DOHH2 (cell line): Measurements from ENCODE around the gene UBE4A.

ENCODE experiments used
- H3F3A ChIP-seq: fragments of 200-600 bp; sonication (generic), shearing (Covaris generic); 2 replicates; pipeline ENCODE4 v1.6.0; 2016; ENCODE audit warnings: antibody characterized with exemption, mild to moderate bottlenecking; ENCODE audit not compliant: control insufficient read depth, insufficient read depth
- H3K27ac ChIP-seq: fragments of 200-600 bp; sonication (generic); 2 replicates; pipeline ENCODE4 v1.5.1; 2014; ENCODE audit warnings: low read depth, mild to moderate bottlenecking, low read length, moderate library complexity
- H3K27me3 ChIP-seq: fragments of 200-600 bp; sonication (generic); 2 replicates; pipeline ENCODE4 v1.6.1; 2014; ENCODE audit warnings: mild to moderate bottlenecking, low read length, mixed read lengths; ENCODE audit not compliant: control insufficient read depth
- H3K36me3 ChIP-seq: fragments of 200-600 bp; sonication (generic); 2 replicates; pipeline ENCODE4 v1.6.1; 2014; ENCODE audit warnings: mild to moderate bottlenecking, low read length, moderate library complexity, mixed read lengths; ENCODE audit not compliant: control insufficient read depth
- H3K4me1 ChIP-seq: fragments of 200-600 bp; sonication (generic); 2 replicates; pipeline ENCODE4 v1.6.1; 2014; ENCODE audit warnings: mild to moderate bottlenecking, low read length, mixed read lengths; ENCODE audit not compliant: control insufficient read depth
- H3K4me2 ChIP-seq: fragments of 200-600 bp; sonication (generic); 2 replicates; pipeline ENCODE4 v1.6.0; 2014; ENCODE audit warnings: mild to moderate bottlenecking, low read length, moderate library complexity
- H3K4me3 ChIP-seq: fragments of 200-600 bp; sonication (generic); 2 replicates; pipeline ENCODE4 v1.5.1; 2014; ENCODE audit warnings: mild to moderate bottlenecking, low read length, mixed read lengths
- H3K79me2 ChIP-seq: fragments of 200-600 bp; sonication (generic); 2 replicates; pipeline ENCODE4 v1.6.1; 2014; ENCODE audit warnings: mild to moderate bottlenecking, low read length, mixed read lengths; ENCODE audit not compliant: control insufficient read depth
- H3K9me2 ChIP-seq: fragments of 200-600 bp; sonication (generic); replicated peaks from 2 replicates; pipeline ENCODE4 v1.6.1; 2014; ENCODE audit warnings: mild to moderate bottlenecking, low read length, mixed read lengths; ENCODE audit not compliant: control insufficient read depth
- H3K9me3 ChIP-seq: fragments of 200-600 bp; sonication (generic); 2 replicates; pipeline ENCODE4 v1.6.1; 2014; ENCODE audit warnings: antibody characterized with exemption, low read length, mixed read lengths; ENCODE audit not compliant: control insufficient read depth, insufficient read depth
- H4K20me1 ChIP-seq: fragments of 200-600 bp; sonication (generic); 2 replicates; pipeline ENCODE4 v1.6.0; 2014; ENCODE audit warnings: low read depth, mild to moderate bottlenecking, antibody characterized with exemption, low read length, moderate library complexity; ENCODE audit not compliant: control insufficient read depth, insufficient read depth
- EZH2phosphoT487 ChIP-seq: fragments of 200-600 bp; sonication (generic); IDR thresholded peaks from 2 replicates; pipeline ENCODE4 v1.6.1; 2017; ENCODE audit warnings: borderline replicate concordance, mild to moderate bottlenecking, antibody characterized with exemption, low read length, moderate library complexity, mixed read lengths
- TF ChIP-seq, protein P1 (sequence below): fragments of 200-600 bp; sonication (generic); IDR thresholded peaks from one replicate; pipeline ENCODE4 v1.5.1; 2014; ENCODE audit warnings: antibody characterized with exemption, mild to moderate bottlenecking, low read depth, low read length; ENCODE audit not compliant: poor library complexity, severe bottlenecking

UBE4A gene

DNA sequence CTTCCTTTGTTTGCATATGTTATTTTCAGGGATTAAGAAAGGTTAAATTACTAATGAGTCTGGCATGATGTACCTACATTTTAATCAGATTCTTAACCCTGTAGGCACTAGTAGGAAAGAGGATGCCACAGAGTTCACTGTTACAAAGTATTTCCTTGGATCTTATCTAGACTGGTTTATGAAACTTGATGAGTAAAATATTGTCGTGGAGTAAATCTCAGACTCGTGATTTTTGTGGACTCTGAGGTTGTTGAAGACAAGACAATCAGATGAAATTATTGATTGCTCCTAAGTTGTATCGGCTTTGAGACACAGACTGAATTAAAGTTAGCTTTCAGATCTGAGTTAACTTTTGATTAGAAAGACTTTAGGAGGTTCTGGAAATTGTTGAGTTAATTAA, 82.9 kb downstream of the UBE4A start:
- Histone ChIP-seq H3K4me3 (no peak overlapping the region), H3K27me3 (no peaks in the 10 kb centered on the region), H3K9me3 (no peaks in the 10 kb centered on the region), H3K4me2 (no peak overlapping the region), H3K4me1 (peaks cover 44% of the 10 kb centered on the region), H3K27ac (no peak overlapping the region), H3K9me2 (no peaks in the 10 kb centered on the region), H3K79me2 (peaks cover 100% of the 10 kb centered on the region), H3K36me3 (peaks cover 82% of the 10 kb centered on the region), H4K20me1 (peaks cover 39% of the 10 kb centered on the region), H3F3A (no peaks in the 10 kb centered on the region)
- TF ChIP-seq EZH2phosphoT487 = no peak
- TF ChIP-seq, protein P1, sequence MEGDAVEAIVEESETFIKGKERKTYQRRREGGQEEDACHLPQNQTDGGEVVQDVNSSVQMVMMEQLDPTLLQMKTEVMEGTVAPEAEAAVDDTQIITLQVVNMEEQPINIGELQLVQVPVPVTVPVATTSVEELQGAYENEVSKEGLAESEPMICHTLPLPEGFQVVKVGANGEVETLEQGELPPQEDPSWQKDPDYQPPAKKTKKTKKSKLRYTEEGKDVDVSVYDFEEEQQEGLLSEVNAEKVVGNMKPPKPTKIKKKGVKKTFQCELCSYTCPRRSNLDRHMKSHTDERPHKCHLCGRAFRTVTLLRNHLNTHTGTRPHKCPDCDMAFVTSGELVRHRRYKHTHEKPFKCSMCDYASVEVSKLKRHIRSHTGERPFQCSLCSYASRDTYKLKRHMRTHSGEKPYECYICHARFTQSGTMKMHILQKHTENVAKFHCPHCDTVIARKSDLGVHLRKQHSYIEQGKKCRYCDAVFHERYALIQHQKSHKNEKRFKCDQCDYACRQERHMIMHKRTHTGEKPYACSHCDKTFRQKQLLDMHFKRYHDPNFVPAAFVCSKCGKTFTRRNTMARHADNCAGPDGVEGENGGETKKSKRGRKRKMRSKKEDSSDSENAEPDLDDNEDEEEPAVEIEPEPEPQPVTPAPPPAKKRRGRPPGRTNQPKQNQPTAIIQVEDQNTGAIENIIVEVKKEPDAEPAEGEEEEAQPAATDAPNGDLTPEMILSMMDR = no peak

DNA sequence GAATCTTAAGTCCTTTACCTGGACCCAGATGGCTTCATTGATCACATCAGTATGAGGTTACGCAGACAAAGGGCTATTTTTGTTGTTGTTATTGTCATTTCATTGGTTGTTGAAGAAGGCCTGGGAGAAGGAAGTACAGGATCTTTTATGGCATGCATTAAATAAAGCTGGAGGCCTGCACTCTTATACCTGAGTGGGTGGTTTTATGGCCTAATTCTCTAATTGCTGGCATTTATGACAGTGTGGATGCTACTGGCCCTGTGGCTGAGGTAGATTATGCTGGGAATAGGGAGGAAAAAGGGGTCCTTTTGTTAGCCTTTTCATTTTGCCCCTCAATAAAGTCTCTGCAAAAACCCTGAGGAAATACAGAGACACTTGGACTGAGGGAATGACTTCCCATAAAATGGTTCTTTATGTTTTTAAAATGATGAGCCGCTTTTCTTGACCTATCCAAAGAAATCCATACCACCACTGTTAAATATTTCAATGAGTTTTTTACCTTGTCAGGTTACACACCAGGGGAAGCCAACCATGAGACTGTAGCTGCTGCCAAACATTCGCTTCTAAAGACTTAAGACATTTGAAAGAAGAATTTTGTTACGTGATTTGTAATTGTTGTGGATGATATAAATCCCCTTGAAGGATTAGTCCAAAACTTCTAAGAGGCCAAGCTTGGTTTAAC, 83.6 kb downstream of the UBE4A start:
- Histone ChIP-seq H3K36me3 (peaks cover 86% of the 10 kb centered on the region), H4K20me1 (peaks cover 37% of the 10 kb centered on the region), H3K4me2 (no peak overlapping the region), H3F3A (no peaks in the 10 kb centered on the region), H3K9me2 (no peaks in the 10 kb centered on the region), H3K9me3 (no peaks in the 10 kb centered on the region), H3K4me1 (peaks cover 39% of the 10 kb centered on the region), H3K27me3 (no peaks in the 10 kb centered on the region), H3K4me3 (no peak overlapping the region), H3K27ac (no peak overlapping the region), H3K79me2 (peaks cover 100% of the 10 kb centered on the region)
- no peak for TF ChIP-seq EZH2phosphoT487
- TF ChIP-seq, protein P1 = no peak

DNA sequence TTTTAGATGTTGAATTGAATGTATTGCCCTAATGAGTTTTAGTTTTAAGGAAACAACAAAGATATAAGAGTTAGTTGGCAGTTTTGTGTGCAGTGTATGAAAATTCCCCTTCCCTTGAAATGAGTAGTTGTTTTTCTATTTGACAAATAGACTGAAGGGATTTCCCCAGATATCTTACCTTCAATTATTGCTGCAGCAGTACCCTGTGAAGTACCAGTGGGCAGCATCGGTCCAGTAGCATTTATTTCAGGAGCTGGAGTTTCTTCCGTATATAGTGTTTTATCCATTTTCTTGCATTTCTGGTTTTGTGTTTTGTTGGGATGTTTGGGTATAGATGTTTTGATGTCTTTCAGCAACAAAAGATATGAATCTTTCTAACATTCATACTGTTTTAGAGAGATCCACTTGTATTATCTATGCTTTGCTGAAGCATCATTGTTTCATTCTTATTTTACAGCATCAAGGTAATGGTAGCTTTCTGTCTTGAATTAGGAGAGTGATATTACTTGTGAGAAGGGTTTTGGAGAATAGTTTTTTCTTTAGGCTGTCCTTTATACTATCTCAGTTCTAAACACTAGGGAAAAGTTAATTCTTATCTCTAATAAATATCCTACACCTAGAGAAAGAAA, 84.3 kb downstream of the UBE4A start:
- Histone ChIP-seq H4K20me1 (peaks cover 30% of the 10 kb centered on the region), H3K9me2 (no peaks in the 10 kb centered on the region), H3K36me3 (peaks cover 86% of the 10 kb centered on the region), H3F3A (no peaks in the 10 kb centered on the region), H3K27ac (no peak overlapping the region), H3K27me3 (no peaks in the 10 kb centered on the region), H3K4me2 (no peak overlapping the region), H3K79me2 (peaks cover 100% of the 10 kb centered on the region), H3K9me3 (no peaks in the 10 kb centered on the region), H3K4me3 (no peak overlapping the region), H3K4me1 (peaks cover 32% of the 10 kb centered on the region)
- TF ChIP-seq, protein P1 = no peak
- no peak for TF ChIP-seq EZH2phosphoT487
